Panc1 (cell line): ENCODE results near the gene RSPH1. TPM values are rescaled to one million over a fixed set of nuclear protein-coding genes. Genes with fewer than 3 reads are reported as not detected.

Source experiments
- ATAC-seq: fragments of 200-7000 bp; cut with Tn5 transposase; 2 replicates; pipeline ENCODE4 v1.9.1; 2020; ENCODE audit warnings: mild to moderate bottlenecking, moderate library complexity
- BruUV-seq: library from RNA; stranded (reverse); fragments of 400-500 nt; replicated peaks from 2 replicates; lab custom pipeline; 2021; lab: Mats Ljungman, UMichigan
- CTCF ChIA-PET: fragments of 300-600 bp; sonication (Branson Sonifier 250); formaldehyde crosslinking; loops from one replicate; lab custom pipeline; 2022; ENCODE audit warnings: antibody characterized with exemption; lab: Charles Lee
- POLR2A ChIA-PET: fragments of 300-600 bp; sonication (Branson Sonifier 250); formaldehyde crosslinking; loops from one replicate; lab custom pipeline; 2022; ENCODE audit warnings: antibody characterized with exemption; lab: Charles Lee
- DNase-seq: peaks from one replicate; pipeline ENCODE4 v3.0.0-alpha.2; 2010; ENCODE audit warnings: low read depth, low spot score
- H3K27ac ChIP-seq: 2 replicates; pipeline ENCODE4 v1.5.1; 2011; ENCODE audit warnings: mild to moderate bottlenecking, low read length, inconsistent platforms
- H3K27me3 ChIP-seq: fragments of 200-500 bp; sonication (Bioruptor generic); 2 replicates; pipeline ENCODE4 v1.6.0; 2014; ENCODE audit warnings: low read length, inconsistent platforms; ENCODE audit not compliant: control insufficient read depth, insufficient read depth
- H3K36me3 ChIP-seq: fragments of 200-500 bp; sonication (Bioruptor generic); 2 replicates; pipeline ENCODE4 v1.5.1; 2014; ENCODE audit warnings: inconsistent platforms, mild to moderate bottlenecking, low read length, moderate library complexity; ENCODE audit not compliant: control insufficient read depth, insufficient read depth
- H3K4me1 ChIP-seq: 2 replicates; pipeline ENCODE4 v1.5.1; 2011; ENCODE audit warnings: inconsistent platforms, mild to moderate bottlenecking, low read length, moderate library complexity; ENCODE audit not compliant: control insufficient read depth, insufficient read depth
- H3K4me3 ChIP-seq, 2 experiments: 2 replicates each; pipeline ENCODE4 v1.5.1; 2011 to 2012; ENCODE audit warnings: low read depth in 2 of 2, low read length in 2 of 2, mild to moderate bottlenecking in 2 of 2, inconsistent platforms in 1 of 2, moderate library complexity in 1 of 2
- H3K9me3 ChIP-seq: fragments of 200-500 bp; sonication (Bioruptor generic); 2 replicates; pipeline ENCODE4 v1.5.1; 2014; ENCODE audit warnings: low read depth, mild to moderate bottlenecking, inconsistent platforms, low read length, moderate library complexity; ENCODE audit not compliant: control insufficient read depth, insufficient read depth
- POLR2AphosphoS5 ChIP-seq: IDR thresholded peaks from 2 replicates; pipeline ENCODE4 v1.6.1; 2012; ENCODE audit warnings: mild to moderate bottlenecking, low read depth, low read length, moderate library complexity
- SIN3A ChIP-seq: IDR thresholded peaks from 2 replicates; pipeline ENCODE4 v1.6.1; 2012; ENCODE audit warnings: low read depth, mild to moderate bottlenecking, low read length, moderate library complexity, borderline replicate concordance; ENCODE audit not compliant: insufficient read depth
- TCF7L2 ChIP-seq: IDR thresholded peaks from 2 replicates; pipeline ENCODE4 v1.6.1; 2011; ENCODE audit warnings: mild to moderate bottlenecking, low read depth, low read length, inconsistent platforms
- in situ Hi-C: cut with HindIII; loops from 2 replicates; pipeline ENCODE4 v1.10.0; 2016; ENCODE audit warnings: low sequenced_read_pairs, low pct_unique_long_range_greater_than_20kb
- intact Hi-C: fragments of 100-400 bp; cut with micrococcal nuclease; formaldehyde crosslinking; loops from one replicate; pipeline ENCODE4 v1.10.0; 2022; ENCODE audit not compliant: unreplicated experiment
- total RNA-seq: library from RNA; stranded (reverse); gene quantifications from one replicate; pipeline ENCODE4 v1.2.1, GENCODE V29; 2021; ENCODE audit not compliant: unreplicated experiment
- TF ChIP-seq, protein P1 (sequence below), 2 experiments: IDR thresholded peaks; 2 replicates each; pipeline ENCODE4 v1.6.1; 2011 to 2012; ENCODE audit warnings: low read depth in 2 of 2, control low read depth in 1 of 2, low read length in 1 of 2, mild to moderate bottlenecking in 1 of 2, moderate library complexity in 1 of 2; ENCODE audit not compliant: insufficient read depth in 1 of 2
- TF ChIP-seq, protein P2 (sequence below): fragments of 450-650 bp; IDR thresholded peaks from 2 replicates; pipeline ENCODE4 v1.5.1; 2017; ENCODE audit warnings: mild to moderate bottlenecking

Gene RSPH1
- total RNA-seq, 1 experiment from 2014 or later: 0.46 TPM

DNA sequence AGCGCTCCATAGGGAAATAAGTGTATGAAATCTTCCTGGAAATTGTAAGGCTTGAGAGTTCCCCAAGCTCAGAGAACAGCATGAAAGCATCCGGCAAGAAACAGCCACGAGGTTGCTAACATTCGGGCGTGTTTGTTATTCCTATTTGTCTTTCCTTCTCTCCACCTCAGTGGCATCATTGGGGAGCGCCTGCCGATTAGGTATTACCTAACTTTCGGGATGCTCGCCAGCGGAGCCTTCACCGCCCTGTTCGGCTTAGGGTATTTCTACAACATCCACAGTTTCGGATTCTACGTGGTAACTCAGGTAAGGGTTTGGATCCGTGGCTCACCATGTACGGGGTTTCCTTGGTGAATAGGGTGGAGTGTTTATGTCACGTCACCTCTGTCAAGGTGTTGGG lies 43.3 kb upstream of the RSPH1 start:
- DNase-seq: no peak
- H3K36me3 ChIP-seq: no peaks in the 10 kb centered on the region
- TF ChIP-seq SIN3A (no peak), POLR2AphosphoS5 (no peak), TCF7L2 (no peak)
- TF ChIP-seq, protein P1, sequence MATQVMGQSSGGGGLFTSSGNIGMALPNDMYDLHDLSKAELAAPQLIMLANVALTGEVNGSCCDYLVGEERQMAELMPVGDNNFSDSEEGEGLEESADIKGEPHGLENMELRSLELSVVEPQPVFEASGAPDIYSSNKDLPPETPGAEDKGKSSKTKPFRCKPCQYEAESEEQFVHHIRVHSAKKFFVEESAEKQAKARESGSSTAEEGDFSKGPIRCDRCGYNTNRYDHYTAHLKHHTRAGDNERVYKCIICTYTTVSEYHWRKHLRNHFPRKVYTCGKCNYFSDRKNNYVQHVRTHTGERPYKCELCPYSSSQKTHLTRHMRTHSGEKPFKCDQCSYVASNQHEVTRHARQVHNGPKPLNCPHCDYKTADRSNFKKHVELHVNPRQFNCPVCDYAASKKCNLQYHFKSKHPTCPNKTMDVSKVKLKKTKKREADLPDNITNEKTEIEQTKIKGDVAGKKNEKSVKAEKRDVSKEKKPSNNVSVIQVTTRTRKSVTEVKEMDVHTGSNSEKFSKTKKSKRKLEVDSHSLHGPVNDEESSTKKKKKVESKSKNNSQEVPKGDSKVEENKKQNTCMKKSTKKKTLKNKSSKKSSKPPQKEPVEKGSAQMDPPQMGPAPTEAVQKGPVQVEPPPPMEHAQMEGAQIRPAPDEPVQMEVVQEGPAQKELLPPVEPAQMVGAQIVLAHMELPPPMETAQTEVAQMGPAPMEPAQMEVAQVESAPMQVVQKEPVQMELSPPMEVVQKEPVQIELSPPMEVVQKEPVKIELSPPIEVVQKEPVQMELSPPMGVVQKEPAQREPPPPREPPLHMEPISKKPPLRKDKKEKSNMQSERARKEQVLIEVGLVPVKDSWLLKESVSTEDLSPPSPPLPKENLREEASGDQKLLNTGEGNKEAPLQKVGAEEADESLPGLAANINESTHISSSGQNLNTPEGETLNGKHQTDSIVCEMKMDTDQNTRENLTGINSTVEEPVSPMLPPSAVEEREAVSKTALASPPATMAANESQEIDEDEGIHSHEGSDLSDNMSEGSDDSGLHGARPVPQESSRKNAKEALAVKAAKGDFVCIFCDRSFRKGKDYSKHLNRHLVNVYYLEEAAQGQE (IDR thresholded peaks at IDR 0.05; ENCODE audit: insufficient read depth in 1 of 2, low read depth in 2 of 2, low read length in 1 of 2): no peak
- TF ChIP-seq, protein P2, sequence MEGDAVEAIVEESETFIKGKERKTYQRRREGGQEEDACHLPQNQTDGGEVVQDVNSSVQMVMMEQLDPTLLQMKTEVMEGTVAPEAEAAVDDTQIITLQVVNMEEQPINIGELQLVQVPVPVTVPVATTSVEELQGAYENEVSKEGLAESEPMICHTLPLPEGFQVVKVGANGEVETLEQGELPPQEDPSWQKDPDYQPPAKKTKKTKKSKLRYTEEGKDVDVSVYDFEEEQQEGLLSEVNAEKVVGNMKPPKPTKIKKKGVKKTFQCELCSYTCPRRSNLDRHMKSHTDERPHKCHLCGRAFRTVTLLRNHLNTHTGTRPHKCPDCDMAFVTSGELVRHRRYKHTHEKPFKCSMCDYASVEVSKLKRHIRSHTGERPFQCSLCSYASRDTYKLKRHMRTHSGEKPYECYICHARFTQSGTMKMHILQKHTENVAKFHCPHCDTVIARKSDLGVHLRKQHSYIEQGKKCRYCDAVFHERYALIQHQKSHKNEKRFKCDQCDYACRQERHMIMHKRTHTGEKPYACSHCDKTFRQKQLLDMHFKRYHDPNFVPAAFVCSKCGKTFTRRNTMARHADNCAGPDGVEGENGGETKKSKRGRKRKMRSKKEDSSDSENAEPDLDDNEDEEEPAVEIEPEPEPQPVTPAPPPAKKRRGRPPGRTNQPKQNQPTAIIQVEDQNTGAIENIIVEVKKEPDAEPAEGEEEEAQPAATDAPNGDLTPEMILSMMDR: no peak
- in situ Hi-C loops: no loop called here
- POLR2A ChIA-PET: no interaction called here
- no peak overlapping the region for H3K4me3 ChIP-seq
- intact Hi-C loops: no loop called here
- no peaks in the 10 kb centered on the region for H3K9me3 ChIP-seq
- H3K4me1 ChIP-seq: no peaks in the 10 kb centered on the region
- BruUV-seq: no TSS peak
- no peaks in the 10 kb centered on the region for H3K27me3 ChIP-seq
- no peak overlapping the region for H3K27ac ChIP-seq
- CTCF ChIA-PET: interaction anchor here (0.6 kb wide), 1 partner anchor 292 kb away, joined by 3 read pairs; no protein-coding TSS in a partner anchor
- ATAC-seq: no peak

DNA sequence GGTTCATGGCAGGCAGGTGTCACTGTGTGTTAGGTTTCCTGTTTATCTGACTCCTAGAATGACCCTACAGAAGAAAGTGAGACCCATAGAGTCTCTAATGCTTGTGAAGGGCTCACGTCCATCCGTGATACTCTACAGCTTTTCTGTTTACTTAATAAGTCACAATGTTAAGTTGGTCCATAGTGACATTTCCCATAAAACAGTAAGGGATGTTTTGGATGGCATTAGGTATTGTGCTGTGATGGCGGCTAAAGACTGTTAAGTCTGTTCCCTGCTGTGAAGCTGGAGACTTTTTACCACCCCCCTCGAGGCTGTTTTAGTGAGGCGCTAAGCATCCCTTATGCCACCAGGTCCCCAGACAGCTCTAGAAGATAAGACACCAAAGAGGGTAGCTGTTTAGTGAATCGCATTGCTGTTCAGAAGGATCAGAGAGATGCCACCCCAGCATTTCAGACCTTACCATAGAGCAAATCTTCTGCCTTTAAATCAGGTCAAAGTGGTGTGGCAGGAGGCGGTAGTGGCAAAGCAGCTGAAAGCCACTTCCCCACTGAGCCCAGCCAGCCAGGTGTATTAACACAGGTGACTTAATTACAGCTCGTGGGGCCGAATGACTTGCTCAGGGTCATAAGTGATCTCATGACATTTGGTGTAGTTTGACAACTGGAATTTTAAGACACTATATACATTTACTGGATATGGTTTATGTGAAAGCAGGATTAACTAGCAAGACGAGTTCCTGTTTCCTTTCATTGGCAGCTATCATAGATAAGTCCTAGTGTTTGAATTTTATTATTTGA lies 42.7 kb upstream of the RSPH1 start:
- ChIA-PET POLR2A (no interaction called here), CTCF (interaction anchor here (0.6 kb wide), 1 partner anchor 293 kb away, joined by 3 read pairs; no protein-coding TSS in a partner anchor)
- no peaks in the 10 kb centered on the region for H3K36me3 ChIP-seq

More for the DNA sequence above, 42.7 kb upstream of the RSPH1 start:
- no TSS peak for BruUV-seq
- DNase-seq: no peak
- no peak for ATAC-seq
- no peaks in the 10 kb centered on the region for H3K9me3 ChIP-seq
- no peak overlapping the region for H3K27ac ChIP-seq
- TF ChIP-seq, protein P2: no peak
- TF ChIP-seq TCF7L2 (no peak), SIN3A (no peak)
- TF ChIP-seq, protein P1 (IDR thresholded peaks at IDR 0.05; ENCODE audit: insufficient read depth in 1 of 2, low read depth in 2 of 2, low read length in 1 of 2): no peak
- H3K4me1 ChIP-seq: no peaks in the 10 kb centered on the region
- H3K4me3 ChIP-seq: no peak overlapping the region
- in situ Hi-C loops (no loop called here), intact Hi-C loops (no loop called here)
- H3K27me3 ChIP-seq: no peaks in the 10 kb centered on the region
